K562 (cell line): ENCODE results near the gene PAQR6. TPM values are rescaled to one million over a fixed set of nuclear protein-coding genes. Genes with fewer than 3 reads are reported as not detected.

ENCODE experiments used
- ATF3 ChIP-seq, 2 experiments: fragments of 450-650 bp in 1 of 2; sonication (generic) in 1 of 2; formaldehyde crosslinking in 1 of 2; IDR thresholded peaks in 1 of 2; conservative IDR thresholded peaks in 1 of 2; 2 replicates each; pipeline versions ENCODE4 v1.6.1 to v1.8.1; 2016 to 2023; ENCODE audit warnings: mild to moderate bottlenecking in 2 of 2, moderate library complexity in 2 of 2, inconsistent platforms in 1 of 2, missing genetic modification reagents in 1 of 2
- CREB3L1 ChIP-seq: fragments of 450-650 bp; IDR thresholded peaks from 2 replicates; pipeline ENCODE4 v1.6.1; 2014; ENCODE audit warnings: low read depth, mild to moderate bottlenecking, moderate library complexity, borderline replicate concordance
- ELF4 ChIP-seq: fragments of 450-650 bp; formaldehyde crosslinking; IDR thresholded peaks from 2 replicates; pipeline ENCODE4 v1.4.0; 2022; ENCODE audit warnings: missing genetic modification characterization
- FOS ChIP-seq: IDR thresholded peaks from 3 replicates; pipeline ENCODE4 v1.6.1; 2011; ENCODE audit not compliant: insufficient read length; ENCODE audit errors: extremely low read depth
- HMGN3 ChIP-seq: IDR thresholded peaks from 2 replicates; pipeline ENCODE4 v1.6.1; 2011; ENCODE audit warnings: borderline replicate concordance, low read depth, mild to moderate bottlenecking, mixed read lengths, low read length; ENCODE audit not compliant: insufficient read length; ENCODE audit errors: extremely low read depth
- HNRNPUL1 ChIP-seq: fragments of 200-400 bp; formaldehyde crosslinking; IDR thresholded peaks from 2 replicates; pipeline ENCODE4 v1.6.1; 2017; ENCODE audit warnings: low read length
- MAFF ChIP-seq: IDR thresholded peaks from 2 replicates; pipeline ENCODE4 v1.6.1; 2012; ENCODE audit warnings: low read length, improper control_type of control experiment
- NFRKB ChIP-seq: fragments of 450-650 bp; IDR thresholded peaks from 2 replicates; pipeline ENCODE4 v1.6.1; 2016; ENCODE audit warnings: low read depth
- SRSF1 ChIP-seq: fragments of 200-400 bp; formaldehyde crosslinking; IDR thresholded peaks from 2 replicates; pipeline ENCODE4 v1.6.1; 2017; ENCODE audit warnings: mild to moderate bottlenecking, low read depth, low read length, moderate library complexity
- SRSF3 ChIP-seq: fragments of 200-400 bp; formaldehyde crosslinking; IDR thresholded peaks from 2 replicates; pipeline ENCODE4 v1.6.1; 2016; ENCODE audit warnings: mild to moderate bottlenecking, low read length, moderate library complexity; ENCODE audit not compliant: insufficient read depth
- ZC3H11A ChIP-seq: IDR thresholded peaks from 2 replicates; pipeline ENCODE4 v1.6.1; 2012; ENCODE audit warnings: low read depth, low read length, improper control_type of control experiment
- ZFP1 ChIP-seq: fragments of 450-650 bp; formaldehyde crosslinking; IDR thresholded peaks from 2 replicates; pipeline ENCODE4 v1.4.0; 2020; ENCODE audit warnings: mild to moderate bottlenecking, mixed read lengths
- ZNF12 ChIP-seq: sonication (generic); formaldehyde crosslinking; IDR thresholded peaks from 2 replicates; pipeline ENCODE4 v1.4.0; 2020; ENCODE audit warnings: mild to moderate bottlenecking, missing genetic modification reagents
- ZNF134 ChIP-seq: fragments of 250-450 bp; sonication (Bioruptor Pico); conservative IDR thresholded peaks from 2 replicates; pipeline ENCODE4 v1.4.0; 2020
- ZNF146 ChIP-seq: IDR thresholded peaks from one replicate; pipeline ENCODE4 v1.6.1; 2018; ENCODE audit warnings: missing compliant biosample characterization; ENCODE audit not compliant: unreplicated experiment
- ZNF395 ChIP-seq: fragments of 200-800 bp; sonication (Bioruptor generic); IDR thresholded peaks from 2 replicates; pipeline ENCODE4 v1.6.1; 2017; ENCODE audit warnings: missing genetic modification characterization, missing compliant biosample characterization
- polyA plus RNA-seq, 8 experiments: library from polyadenylated mRNA; depleted of rRNA in 4 of 8; stranded (reverse) in 5 of 8; unstranded in 3 of 8; fragments of >200 nt; fragmentation: Nextera tagmentation in 2 of 8; fragmentation: Illumina TruSeq in 1 of 8; extraction: Ambion mirVana in 2 of 8; extraction: Trizol in 1 of 8; gene quantifications; 2 replicates each; pipeline versions ENCODE4 v1.2.1 to v1.2.3, GENCODE V29; 2011 to 2014; ENCODE audit warnings: inconsistent platforms in 1 of 8, missing spikeins in 1 of 8
- total RNA-seq, 7 experiments: library from RNA; depleted of rRNA in 6 of 7; stranded (reverse); fragments of >200 nt in 6 of 7; fragmentation: Illumina TruSeq in 2 of 7; extraction: Trizol in 2 of 7; gene quantifications; 2 replicates each; pipeline versions ENCODE4 v1.2.1 to v1.2.3, GENCODE V29; 2011 to 2021; ENCODE audit warnings: low replicate concordance in 1 of 7
- TF ChIP-seq, protein P1 (sequence below): IDR thresholded peaks from 2 replicates; pipeline ENCODE4 v1.6.1; 2016; ENCODE audit warnings: missing genetic modification characterization, missing compliant biosample characterization
- TF ChIP-seq, protein P2 (sequence below): fragments of 450-650 bp; formaldehyde crosslinking; IDR thresholded peaks from 2 replicates; pipeline ENCODE4 v1.4.0; 2020; ENCODE audit warnings: mild to moderate bottlenecking

PAQR6 gene
- total and polyA plus RNA-seq, 9 of the 15 experiments (the other 6 are each of a cell fraction or from before 2014, with no cell fraction given) = 0.07 to 1.8 (median 0.62) TPM

- TF ChIP-seq HNRNPUL1 (no peak), HMGN3 (peak; percentile 70), ELF4 (CRISPR knock-in tag) (0 out of 2 replicates have a peak, but pooled peaks have one; percentile 52), ZNF146 (CRISPR knock-in tag) (no peak), MAFF (peak; percentile 78; the same call in 1 of the 2 replicates), ZNF395 (CRISPR knock-in tag) (peak; percentile 88), SRSF1 (no peak), NFRKB (peak; percentile 96), FOS (no peak), ATF3 (IDR thresholded peaks at IDR 0.05) (no peak), ATF3 (CRISPR knock-in tag; conservative IDR thresholded peaks at IDR 0.05) (peak; percentile 60; the same call in 1 of the 2 replicates), CREB3L1 (peak; percentile 96), ZFP1 (CRISPR knock-in tag) (no peak), SRSF3 (no peak), ZNF12 (CRISPR knock-in tag) (0 out of 2 replicates have a peak, but pooled peaks have one; percentile 31), ZC3H11A (no peak), ZNF134 (CRISPR knock-in tag) (peak; percentile 56; the same call in 1 of the 2 replicates)
- TF ChIP-seq, protein P1, sequence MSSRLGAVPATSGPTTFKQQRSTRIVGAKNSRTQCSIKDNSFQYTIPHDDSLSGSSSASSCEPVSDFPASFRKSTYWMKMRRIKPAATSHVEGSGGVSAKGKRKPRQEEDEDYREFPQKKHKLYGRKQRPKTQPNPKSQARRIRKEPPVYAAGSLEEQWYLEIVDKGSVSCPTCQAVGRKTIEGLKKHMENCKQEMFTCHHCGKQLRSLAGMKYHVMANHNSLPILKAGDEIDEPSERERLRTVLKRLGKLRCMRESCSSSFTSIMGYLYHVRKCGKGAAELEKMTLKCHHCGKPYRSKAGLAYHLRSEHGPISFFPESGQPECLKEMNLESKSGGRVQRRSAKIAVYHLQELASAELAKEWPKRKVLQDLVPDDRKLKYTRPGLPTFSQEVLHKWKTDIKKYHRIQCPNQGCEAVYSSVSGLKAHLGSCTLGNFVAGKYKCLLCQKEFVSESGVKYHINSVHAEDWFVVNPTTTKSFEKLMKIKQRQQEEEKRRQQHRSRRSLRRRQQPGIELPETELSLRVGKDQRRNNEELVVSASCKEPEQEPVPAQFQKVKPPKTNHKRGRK = no peak
- TF ChIP-seq, protein P2, sequence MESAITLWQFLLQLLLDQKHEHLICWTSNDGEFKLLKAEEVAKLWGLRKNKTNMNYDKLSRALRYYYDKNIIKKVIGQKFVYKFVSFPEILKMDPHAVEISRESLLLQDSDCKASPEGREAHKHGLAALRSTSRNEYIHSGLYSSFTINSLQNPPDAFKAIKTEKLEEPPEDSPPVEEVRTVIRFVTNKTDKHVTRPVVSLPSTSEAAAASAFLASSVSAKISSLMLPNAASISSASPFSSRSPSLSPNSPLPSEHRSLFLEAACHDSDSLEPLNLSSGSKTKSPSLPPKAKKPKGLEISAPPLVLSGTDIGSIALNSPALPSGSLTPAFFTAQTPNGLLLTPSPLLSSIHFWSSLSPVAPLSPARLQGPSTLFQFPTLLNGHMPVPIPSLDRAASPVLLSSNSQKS (CRISPR knock-in tag) = no peak
Observed at GRCh38 chr1:156282479-156283222, 34.8 kb upstream of the PAQR6 start, which contains the start of gene SMG5 (continued).
